ENCODE results near the gene CRMP1.
"Not testable (repeated sequence)": the region's sequence is repeated elsewhere in the genome, so short reads cannot be mapped to it uniquely, and the experiment has no call there.

Gene CRMP1

DNA sequence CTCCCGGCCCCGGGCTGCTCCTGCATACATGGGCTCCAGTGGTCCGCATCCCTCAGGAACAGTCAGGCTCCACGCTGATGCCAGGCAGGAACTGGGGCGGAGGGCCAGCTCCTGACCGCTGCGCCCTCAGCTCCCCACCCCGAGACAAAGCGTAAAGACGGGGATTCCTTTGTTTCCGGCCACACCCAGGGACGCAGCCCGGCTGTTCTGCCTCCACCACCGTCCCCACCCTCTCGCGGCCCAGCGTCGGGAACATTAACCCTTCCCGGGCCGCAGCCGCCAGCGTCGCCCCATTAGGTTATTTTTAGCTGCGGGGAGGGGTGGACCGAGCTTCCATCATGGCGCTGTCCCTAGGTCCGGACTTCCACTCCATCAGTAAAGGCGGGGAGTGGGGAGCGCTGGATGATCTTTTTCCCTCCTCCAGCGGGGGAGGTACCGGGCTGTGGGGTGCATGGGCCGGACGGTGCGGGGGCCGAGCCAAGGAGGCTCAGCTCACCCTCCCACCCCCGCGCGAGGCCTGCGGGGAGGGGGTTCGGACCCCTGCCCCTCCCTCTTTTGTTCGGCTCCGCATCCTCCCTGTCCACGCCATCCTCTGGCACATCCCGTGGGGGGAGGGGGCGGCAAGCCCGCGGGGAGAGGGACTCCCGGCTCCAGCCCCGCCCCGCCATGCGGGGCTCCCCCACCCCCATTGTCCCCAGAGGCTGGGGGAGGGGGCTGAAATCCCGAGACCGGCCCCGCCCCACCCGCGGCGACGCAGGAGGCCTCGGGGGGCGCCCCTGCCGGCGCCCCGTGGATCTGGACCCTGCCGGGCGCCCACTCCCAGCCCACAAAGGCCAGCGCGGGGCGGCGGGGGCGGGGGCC lies 5.3 kb downstream of the CRMP1 start:
- no peak for DNase-seq

DNA sequence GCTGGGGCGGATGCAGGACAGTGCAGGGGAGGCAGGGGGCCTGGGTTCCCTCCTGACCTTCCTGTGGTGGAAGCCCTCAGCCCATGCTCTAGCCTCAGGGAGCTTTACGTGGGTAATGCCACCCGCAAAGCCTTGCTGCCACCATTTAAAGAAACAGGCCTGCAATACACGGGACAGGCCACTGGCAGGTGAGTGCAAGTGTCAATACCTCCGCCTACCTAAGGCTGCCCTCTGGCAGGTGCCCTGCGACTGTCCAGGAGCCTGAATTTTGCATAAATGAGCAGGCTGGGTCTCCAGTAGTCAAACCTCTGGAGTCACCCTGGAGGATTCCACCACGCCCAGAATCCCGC lies 5.9 kb downstream of the CRMP1 start:
- no peak for DNase-seq

DNA sequence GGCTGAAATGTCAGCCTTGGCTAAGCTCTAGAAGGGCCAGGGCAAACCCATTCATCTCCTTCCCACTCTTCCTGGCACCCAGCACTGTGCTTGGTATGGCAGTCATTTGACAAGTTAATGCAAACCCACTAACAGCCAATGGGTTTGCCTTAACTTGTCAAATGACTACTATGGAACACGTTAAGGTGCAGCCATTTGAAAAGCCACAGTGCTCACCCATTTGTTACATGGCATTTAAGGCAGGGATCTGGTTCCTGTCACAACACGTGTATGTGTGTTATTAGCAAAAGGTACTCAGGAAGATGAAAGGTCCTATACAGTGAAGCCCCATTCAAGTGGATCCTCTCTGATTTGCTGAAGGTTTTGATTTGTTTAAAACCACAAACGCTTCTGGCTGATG lies 7.2 kb downstream of the CRMP1 start:
- no peak for DNase-seq

GRCh38 chr4:5884796-5885195 lies 8.1 kb downstream of the CRMP1 start:
- no peak for DNase-seq

GRCh38 chr4:5883916-5884315 lies 9.0 kb downstream of the CRMP1 start:
- no peak for DNase-seq

- DNase-seq, result no peak
These were observed 9.9 kb downstream of the CRMP1 start for GRCh38 chr4:5882947-5883346.

DNA sequence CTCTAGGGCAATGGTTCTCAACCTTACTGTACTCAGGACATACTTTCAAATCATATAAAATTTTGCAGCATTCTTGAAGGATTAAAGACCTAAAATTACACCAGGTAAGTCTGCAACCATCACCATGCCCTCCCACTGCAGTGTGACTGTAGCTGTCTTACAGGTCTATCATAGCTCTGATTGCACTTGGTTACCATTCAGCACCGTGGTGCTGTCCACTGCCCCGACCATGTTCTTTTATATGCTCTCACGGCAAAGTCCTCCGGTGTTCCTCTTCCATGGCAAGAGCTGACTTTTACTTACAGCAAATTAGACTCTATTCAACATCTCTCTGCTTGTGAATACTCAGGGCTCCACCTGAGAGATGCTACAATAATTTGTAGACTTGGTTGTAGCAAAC lies 11.5 kb downstream of the CRMP1 start:
- no peak for DNase-seq

DNA sequence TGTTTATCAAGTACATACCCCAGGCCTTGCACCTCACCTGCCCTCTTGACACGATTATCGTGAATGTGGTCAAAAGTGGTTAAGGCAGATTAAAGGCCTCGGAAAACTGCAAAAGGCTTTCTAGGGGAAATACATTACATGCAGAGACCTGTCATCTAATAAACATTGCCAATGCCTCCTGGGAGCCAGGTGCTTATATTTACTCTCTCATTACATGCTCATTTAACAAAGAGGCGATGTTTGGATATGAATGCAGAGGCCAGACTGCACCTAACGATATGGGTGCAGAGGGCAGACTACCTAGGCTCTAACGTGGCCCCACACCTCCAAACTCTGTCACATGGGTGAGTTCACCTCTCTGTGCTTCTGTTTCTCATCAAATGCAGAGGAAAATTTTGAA lies 14.5 kb downstream of the CRMP1 start:
- no peak for DNase-seq

GRCh38 chr4:5877392-5877791 lies 15.5 kb downstream of the CRMP1 start:
- DNase-seq, result no peak

DNA sequence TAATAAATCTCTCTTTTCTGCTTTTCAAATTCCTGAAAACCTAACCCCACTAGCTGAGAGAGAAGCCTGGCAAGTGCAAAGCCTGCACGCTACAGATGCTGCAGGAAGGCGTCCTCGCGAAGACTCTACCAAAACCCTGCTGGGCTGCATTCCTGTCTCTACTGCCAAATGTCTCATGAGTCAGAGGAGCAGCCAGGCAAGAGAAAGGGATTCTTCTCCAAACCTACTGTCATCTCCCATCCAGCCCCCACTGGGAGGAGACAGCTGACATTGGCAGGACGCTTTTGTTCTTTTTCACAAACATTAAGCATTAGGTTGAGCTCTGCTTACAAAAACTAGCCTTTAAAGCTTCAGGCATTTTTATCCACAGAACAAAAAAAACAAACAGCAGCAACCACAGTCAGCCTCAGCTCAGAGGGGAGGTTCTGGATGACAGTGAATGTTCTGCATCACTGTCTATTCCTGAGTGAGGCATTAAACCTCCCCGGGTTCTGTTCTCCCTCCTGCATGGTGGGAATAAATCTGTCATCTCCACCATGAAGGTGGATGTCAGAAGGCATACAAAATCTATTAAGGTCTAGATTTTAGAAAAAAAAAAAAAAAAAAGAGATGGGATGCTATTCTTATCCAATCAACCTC lies 18.0 kb downstream of the CRMP1 start:
- DNase-seq, result peak; percentile 52

GRCh38 chr4:5870701-5871100 lies 22.2 kb downstream of the CRMP1 start:
- DNase-seq, result no peak

DNA sequence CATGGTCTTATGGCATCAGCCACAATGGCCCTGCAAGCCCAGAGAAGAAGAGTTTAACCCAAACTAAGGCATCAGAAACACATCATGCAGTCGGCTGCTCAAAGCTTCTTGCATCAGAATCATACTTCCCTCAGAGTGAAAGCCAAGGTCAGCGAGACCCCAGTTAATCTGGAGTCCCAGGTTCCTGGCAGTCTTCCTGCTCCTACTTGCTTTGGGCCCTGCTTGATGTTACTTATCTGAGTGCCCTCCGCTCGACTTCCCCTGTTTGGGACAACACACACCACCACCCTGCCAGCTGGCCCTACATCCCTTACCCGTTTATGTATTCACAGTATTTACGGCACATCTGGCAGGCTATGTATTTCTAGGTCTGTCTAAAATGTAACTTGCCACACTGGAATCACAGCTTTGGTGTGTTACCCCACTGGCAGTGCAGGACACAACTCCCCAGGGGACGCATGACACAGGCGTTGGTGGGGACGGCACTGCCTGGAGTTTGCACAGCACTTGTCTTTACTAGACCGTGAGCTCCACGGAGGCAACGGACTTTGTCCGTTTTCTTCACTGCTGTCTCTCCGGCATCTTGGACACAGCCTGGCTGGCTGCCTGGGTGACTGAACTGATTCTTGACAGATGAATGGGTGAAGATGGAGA lies 22.8 kb downstream of the CRMP1 start:
- DNase-seq, result no peak

DNA sequence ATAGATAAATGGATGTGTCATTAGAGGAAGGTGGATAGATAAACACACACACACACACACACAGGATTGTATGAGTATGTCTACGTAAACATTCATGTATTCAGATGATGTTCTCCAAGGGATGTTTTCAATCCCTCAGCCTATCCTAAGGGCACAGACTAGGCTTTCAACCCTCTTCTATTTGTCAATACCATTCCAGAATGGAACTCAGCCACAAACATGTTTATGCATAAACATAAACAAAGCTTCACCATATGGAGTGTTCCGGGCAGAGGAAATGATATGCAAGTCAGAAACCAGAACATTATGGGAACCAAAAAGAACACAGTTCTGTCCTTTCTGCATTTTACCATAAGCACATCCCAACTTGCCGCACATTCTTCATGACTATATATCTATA lies 25.0 kb downstream of the CRMP1 start:
- DNase-seq, result no peak

GRCh38 chr4:5866841-5867813 lies 25.8 kb downstream of the CRMP1 start:
- DNase-seq, result no peak

DNA sequence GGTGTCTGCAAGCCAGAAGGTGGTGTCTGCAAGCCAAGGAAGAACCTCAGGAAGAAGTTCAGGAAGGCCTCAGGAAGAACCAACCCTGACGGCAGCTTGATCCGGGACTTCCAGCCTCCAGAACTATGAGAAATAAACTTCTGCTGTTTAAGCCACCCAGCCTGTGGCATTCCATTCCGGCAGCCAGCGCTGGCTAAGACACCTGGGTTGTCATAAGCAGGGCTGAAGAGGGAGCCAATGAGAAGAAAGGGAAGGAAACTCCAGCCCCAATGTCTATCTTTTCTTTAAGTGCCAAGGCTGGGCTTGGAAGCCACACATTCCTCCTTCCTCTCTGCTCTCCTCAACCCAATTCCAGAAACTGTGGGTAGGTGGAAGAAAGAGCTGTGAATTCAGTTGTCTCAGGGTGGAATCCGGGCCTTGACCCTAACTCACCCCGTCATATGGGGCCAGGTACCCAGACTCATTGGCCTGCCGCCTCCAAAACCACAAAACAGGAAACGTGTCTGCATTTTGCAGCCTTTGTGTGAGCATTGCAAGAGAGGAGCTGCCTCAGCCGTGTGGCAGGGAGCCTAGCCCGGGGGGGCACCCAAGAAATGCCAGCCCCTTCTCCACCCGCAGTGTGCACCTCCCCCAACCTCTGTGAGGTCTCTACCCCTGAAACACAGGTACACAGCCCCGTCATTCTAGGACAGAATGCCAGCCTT lies 26.8 kb downstream of the CRMP1 start:
- DNase-seq, result no peak

GRCh38 chr4:5863461-5864113 lies 29.3 kb downstream of the CRMP1 start:
- peak; percentile 96 for DNase-seq

DNA sequence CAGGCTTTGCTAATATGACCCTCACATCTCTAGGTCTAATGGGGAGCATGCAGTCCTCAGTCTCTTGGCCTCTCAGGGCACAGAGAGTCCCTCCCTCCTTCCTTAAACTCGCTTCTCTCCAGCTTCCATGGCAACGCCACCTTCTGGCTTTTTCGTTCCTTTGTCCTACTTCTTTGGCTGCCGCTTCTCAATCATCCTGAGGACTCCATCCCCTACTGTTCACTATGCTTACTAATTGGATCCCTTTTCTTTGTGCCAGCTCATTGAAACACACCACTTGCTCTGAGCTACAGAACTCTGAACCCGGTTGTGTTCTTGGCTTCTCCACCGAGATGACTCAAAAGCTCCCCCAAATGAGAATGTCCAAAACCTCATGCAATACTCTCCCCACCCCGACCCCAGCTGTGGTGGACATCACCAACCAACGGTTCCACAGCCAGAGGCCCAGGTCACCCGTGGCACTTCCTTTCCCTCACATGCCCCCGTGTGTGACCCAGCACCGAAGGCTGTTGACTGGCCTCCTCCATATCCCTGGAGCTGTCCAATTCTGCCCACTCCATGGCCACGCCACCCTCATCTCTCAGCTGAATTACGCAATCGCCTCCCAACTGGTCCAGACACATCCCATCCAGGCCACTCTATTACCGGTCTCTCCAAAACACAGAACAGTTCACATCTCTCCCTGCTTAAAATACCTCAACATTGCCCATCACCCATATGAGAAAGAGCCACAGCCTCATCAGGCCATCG lies 34.7 kb downstream of the CRMP1 start:
- DNase-seq, result no peak

- no peak for DNase-seq
These were observed 35.7 kb downstream of the CRMP1 start for GRCh38 chr4:5857199-5857598.

GRCh38 chr4:5856362-5856761 lies 36.5 kb downstream of the CRMP1 start:
- DNase-seq, result not testable (repeated sequence)

DNA sequence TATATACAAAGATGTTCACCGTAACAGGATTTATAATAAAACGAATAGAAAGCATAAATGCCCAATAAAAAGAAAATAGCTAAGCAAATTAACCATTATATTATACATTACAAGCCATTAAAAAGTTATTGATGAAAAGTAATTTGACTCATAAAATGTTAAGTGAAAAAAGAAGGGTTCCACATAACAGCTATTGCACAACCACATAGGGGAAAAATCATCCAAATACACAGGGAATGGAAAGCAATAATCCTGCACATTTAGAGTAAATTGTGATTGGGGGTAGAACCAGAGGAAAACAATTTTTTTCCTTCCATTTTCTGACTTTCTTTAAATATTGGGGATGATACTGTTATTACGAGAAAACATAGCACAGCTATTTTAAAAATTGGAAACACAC lies 38.0 kb downstream of the CRMP1 start:
- DNase-seq, result no peak
